ENCODE measurements around the gene SCN2B.

- TF ChIP-seq POLR2A (IDR thresholded peaks at IDR 0.05; ENCODE audit: low read length) = no peak
- no peak for TF ChIP-seq GATA1 (IDR thresholded peaks at IDR 0.05; ENCODE audit: low read depth, low read length)
Observed at GRCh38 chr11:118117790-118118601, 58.4 kb downstream of the SCN2B start.
